Thoracic aorta (tissue), 2 donors: ENCODE measurements around the gene PTPRN2. TPM values are rescaled to one million over a fixed set of nuclear protein-coding genes. Genes with fewer than 3 reads are reported as not detected.

ENCODE experiments used
- ATAC-seq: fragments of 150-250 bp; one replicate; pipeline ENCODE4 v1.8.0; 2017; ENCODE audit warnings: low read depth; ENCODE audit not compliant: insufficient number of reproducible peaks, low FRiP score
- DNase-seq: peaks from one replicate; pipeline ENCODE4 v3.0.0-alpha.2; 2020; ENCODE audit warnings: low spot score
- H3K27ac ChIP-seq, 2 donors: fragments of 200-600 bp; sonication (generic); 1 replicate in 1 of 2; 2 replicates in 1 of 2; pipeline ENCODE4 v1.5.1; 2016; ENCODE audit warnings: mild to moderate bottlenecking in 2 of 2, moderate library complexity in 2 of 2
- H3K27me3 ChIP-seq: fragments of 200-600 bp; sonication (generic); replicated peaks from 2 replicates; pipeline ENCODE4 v1.6.0; 2016; ENCODE audit warnings: mild to moderate bottlenecking; ENCODE audit not compliant: insufficient read depth
- H3K36me3 ChIP-seq: fragments of 200-600 bp; sonication (generic); one replicate; pipeline ENCODE4 v1.5.1; 2016
- H3K4me1 ChIP-seq, 2 donors: fragments of 200-600 bp; sonication (generic); 1 replicate in 1 of 2; 2 replicates in 1 of 2; pipeline versions ENCODE4 v1.5.1 to v1.6.0; 2016; ENCODE audit warnings: low read depth in 2 of 2, mild to moderate bottlenecking in 1 of 2; ENCODE audit not compliant: control insufficient read depth in 1 of 2
- H3K4me3 ChIP-seq: fragments of 200-600 bp; sonication (generic); 2 replicates; pipeline ENCODE4 v1.5.1; 2016; ENCODE audit warnings: mild to moderate bottlenecking
- H3K9me3 ChIP-seq: fragments of 200-600 bp; sonication (generic); 2 replicates; pipeline ENCODE4 v1.5.1; 2016
- CTCF ChIP-seq: fragments of 200-600 bp; sonication (generic); IDR thresholded peaks from one replicate; pipeline ENCODE4 v1.5.1; 2019; ENCODE audit warnings: antibody characterized with exemption
- total RNA-seq, 2 donors: library from RNA; depleted of rRNA; stranded (reverse); fragments of >200 nt; gene quantifications; one replicate each; pipeline versions ENCODE4 v1.1.0 to v1.2.3, GENCODE V29; 2016

Gene PTPRN2
- total RNA-seq, 2 donors from 2014 or later, result 2.2 to 3.1 TPM

GRCh38 chr7:157786375-157787274 lies 801.0 kb downstream of the PTPRN2 start:
- DNase-seq (no peak), ATAC-seq (no peak)
- no peak overlapping the region for H3K4me3 ChIP-seq
- no peak overlapping the region for H3K27ac ChIP-seq
- TF ChIP-seq CTCF, result no peak
- H3K36me3 ChIP-seq, result no peaks in the 10 kb centered on the region
- no peaks in the 10 kb centered on the region for H3K27me3 ChIP-seq
- no peaks in the 10 kb centered on the region for H3K4me1 ChIP-seq
- H3K9me3 ChIP-seq, result no peaks in the 10 kb centered on the region

DNA sequence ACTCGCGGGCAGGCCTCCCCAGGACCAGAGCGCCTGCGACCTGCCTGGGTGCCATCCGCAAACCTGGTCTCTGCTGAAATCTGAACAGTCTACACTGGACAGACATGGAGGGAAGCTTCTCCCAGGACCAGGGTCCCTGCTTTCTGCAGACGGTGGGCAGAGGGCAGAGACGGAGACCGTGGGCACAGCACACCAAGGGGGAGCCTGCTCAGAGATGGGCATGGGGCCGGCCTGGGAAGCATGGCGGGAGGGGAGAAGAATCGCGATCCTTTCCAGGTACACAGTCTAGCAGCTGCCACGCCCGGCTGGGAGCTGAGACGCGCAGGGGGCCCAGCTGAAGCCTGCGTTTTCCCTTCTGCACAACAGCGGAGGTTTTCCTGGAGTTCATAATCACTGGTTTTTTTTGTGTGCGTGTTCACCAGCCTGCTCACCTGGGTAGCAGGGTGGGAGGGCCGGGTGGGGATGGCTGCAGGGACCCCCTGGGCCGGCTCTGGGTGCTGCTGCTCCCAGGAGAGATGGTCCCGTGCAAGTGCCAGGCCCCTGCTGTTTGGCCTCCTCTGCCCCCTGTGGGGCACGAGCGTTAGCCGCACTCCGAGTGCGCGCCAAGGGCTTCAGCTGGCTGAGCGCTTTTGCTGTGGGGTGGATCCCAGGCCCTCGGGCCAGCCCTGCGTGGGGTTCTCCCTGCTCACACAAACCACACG lies 802.0 kb downstream of the PTPRN2 start:
- Histone ChIP-seq H3K4me3 (no peak overlapping the region), H3K4me1 (no peaks in the 10 kb centered on the region), H3K36me3 (no peaks in the 10 kb centered on the region), H3K27me3 (no peaks in the 10 kb centered on the region), H3K27ac (no peak overlapping the region), H3K9me3 (no peaks in the 10 kb centered on the region)
- DNase-seq (no peak), ATAC-seq (no peak)
- TF ChIP-seq CTCF, result no peak

DNA sequence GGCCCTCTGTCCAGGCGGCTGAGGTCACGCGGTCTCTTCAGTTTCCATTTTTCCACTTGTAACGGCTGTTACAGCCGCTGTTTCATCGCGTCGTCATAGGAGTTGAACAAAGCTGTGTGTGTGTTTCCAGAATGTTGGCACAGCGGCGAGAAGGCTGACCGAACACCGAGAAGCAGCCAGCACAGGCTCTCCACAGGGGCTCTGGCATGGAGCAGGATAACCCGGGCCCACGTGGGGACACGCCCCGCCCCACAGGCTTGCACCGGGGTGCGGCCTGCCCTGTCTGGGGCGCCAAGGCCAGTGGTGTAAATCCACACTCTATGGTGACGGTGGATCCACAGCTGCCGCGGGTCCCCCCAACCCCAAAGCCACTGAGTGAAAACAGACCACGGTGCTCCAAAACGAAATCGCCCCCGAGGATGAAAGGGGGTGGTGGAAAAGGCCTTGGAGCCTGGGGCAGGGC lies 802.6 kb downstream of the PTPRN2 start:
- no peaks in the 10 kb centered on the region for H3K4me1 ChIP-seq
- no peak for TF ChIP-seq CTCF
- no peak overlapping the region for H3K4me3 ChIP-seq
- no peaks in the 10 kb centered on the region for H3K36me3 ChIP-seq
- no peaks in the 10 kb centered on the region for H3K9me3 ChIP-seq
- ATAC-seq, result no peak
- DNase-seq, result no peak
- H3K27me3 ChIP-seq, result no peaks in the 10 kb centered on the region
- H3K27ac ChIP-seq, result no peak overlapping the region

GRCh38 chr7:157784041-157784835 lies 803.4 kb downstream of the PTPRN2 start:
- ATAC-seq (no peak), DNase-seq (no peak)
- Histone ChIP-seq H3K36me3 (no peaks in the 10 kb centered on the region), H3K4me3 (no peak overlapping the region), H3K4me1 (no peaks in the 10 kb centered on the region), H3K9me3 (no peaks in the 10 kb centered on the region), H3K27me3 (no peaks in the 10 kb centered on the region), H3K27ac (no peak overlapping the region)
- no peak for TF ChIP-seq CTCF

- H3K27me3 ChIP-seq, result no peaks in the 10 kb centered on the region
- no peaks in the 10 kb centered on the region for H3K9me3 ChIP-seq
- H3K36me3 ChIP-seq, result no peaks in the 10 kb centered on the region
- no peaks in the 10 kb centered on the region for H3K4me1 ChIP-seq
- H3K27ac ChIP-seq, result no peak overlapping the region
- DNase-seq (no peak), ATAC-seq (no peak)
- TF ChIP-seq CTCF, result no peak
- no peak overlapping the region for H3K4me3 ChIP-seq
Observed at GRCh38 chr7:157782041-157782440, 805.6 kb downstream of the PTPRN2 start.
